Activated CD4-positive, alpha-beta T cell treated with anti-CD3 and anti-CD28 coated beads for 24 hours (primary cell): ENCODE measurements around the gene TOPORS.
"Not testable (repeated sequence)": the region's sequence is repeated elsewhere in the genome, so short reads cannot be mapped to it uniquely, and the experiment has no call there.

ENCODE experiments used
- DNase-seq, 2 donors: peaks; one replicate each; pipeline ENCODE4 v3.0.0-alpha.2; 2020; ENCODE audit warnings: low read depth in 2 of 2

TOPORS gene

GRCh38 chr9:32566770-32567169 is 14.4 kb upstream of the TOPORS start:
- no peak for DNase-seq

DNA sequence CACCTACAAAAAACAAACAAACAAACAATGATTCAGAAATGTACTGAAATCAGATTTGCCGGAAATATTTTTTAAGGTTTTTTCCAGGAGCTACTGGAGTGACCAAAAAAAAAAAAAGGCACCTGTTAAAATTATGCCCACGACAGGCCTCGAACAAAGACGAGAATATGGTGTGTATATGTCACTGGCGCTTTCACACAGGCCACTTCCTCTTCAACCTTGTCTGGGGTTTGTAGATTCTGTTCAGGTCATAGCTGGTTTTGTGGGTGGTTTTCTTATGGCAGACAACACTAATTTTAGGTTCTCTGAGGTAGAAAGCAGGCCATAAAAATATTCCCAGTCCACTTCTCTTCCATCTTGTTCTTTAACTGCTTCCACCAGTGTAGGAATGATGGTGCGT is 13.6 kb upstream of the TOPORS start:
- no peak for DNase-seq

DNA sequence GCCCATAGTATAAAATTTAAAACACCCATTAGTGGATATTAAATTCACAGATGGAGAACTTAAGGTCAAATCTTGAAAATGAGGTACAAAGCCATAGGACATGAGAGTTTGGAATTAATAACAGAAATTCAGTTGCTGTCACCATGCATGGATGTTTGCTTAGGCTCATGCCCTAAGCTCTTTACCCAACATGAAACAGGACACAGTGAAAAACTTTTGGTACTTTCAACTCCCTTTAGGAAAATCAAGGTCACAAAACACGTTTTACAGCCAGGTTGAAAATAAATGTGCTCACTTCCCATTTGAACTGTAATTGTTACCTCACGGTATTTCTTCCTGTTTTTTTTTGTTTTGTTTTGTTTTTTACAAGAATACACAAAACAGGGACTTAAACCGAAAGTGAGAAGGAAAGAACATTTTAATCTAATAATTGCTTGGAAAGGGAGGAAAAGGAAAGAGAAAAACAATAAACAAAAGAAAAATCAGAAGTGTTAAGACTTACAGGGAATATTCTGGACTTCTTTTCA is 6.1 kb upstream of the TOPORS start:
- no peak for DNase-seq

GRCh38 chr9:32554591-32554990 is 2.2 kb upstream of the TOPORS start:
- no peak for DNase-seq

DNA sequence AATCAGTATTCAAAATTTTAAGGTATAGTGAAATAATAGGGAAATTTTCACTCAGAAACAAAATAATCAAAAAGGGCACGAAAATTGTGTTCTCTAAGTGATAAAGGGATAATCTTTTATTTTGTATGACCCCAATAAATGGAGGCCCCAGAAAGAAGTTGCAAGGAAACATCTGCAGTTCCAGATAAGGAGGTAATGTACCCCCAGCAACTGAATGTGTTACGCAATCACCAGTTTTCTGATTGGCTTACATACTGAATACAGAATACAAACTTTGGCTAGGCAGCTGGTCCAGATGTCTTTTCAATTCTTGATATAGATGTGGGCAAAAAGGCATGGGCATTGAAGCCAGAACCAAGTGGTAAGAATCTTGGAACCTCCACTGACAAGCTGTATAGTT is 1.7 kb upstream of the TOPORS start:
- no peak for DNase-seq

- peak; percentile 27 for DNase-seq
Observed at GRCh38 chr9:32551276-32552051, 922 bp downstream of the TOPORS start.

DNA sequence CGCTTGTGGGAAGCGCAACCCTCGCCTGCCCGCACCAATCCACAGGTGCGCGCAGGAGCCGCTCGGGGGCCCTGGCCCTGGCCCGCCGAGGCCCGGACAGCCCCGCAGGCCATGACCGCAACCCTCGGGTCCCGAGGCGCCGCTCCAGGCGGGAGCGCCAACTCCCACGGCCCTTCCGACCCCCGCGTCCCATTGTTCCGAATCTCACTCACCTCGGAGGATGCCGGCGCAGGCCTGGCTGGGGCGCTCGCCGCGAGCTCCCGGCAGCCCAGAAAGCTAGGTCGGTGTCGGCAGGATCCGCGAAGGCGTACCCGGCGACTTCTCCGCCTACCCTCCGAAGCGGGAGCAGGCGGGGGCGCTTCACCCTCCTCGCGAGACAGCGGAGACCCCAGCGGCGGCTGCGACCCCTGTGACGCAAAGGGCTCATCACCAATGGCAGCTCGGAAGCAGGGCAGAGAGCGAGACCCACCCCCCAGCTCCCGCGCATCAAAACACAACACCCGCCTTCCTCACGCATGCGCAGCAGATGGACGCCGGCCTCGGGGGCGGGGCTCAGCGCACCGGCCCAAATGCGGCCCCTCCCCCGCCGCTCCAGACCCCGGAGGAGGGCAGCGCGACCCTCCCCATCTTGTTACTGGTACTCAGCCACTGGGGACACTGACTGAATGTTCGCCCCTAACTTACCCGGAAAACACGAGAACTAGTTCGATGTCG is 1.7 kb downstream of the TOPORS start:
- peak; percentile 84 to 85 for DNase-seq

DNA sequence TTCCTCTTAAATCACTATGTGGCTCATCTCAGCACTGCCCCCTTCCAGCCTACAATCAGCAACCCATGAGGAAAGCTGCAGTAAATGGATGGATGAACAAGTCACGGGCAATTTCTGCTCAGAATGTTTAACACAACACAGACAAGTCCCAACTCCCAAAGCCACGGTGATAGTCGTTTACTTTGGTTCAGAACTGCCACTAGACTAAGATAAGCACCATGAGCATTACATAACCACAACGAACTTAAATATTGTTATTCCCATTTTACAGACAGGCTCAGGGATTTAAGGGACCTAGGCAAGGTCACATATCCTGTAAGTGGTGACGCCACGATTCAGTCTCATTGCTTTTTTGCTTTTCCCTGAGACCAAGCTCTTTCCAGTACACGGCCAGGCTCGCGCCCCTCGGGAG is 2.2 kb downstream of the TOPORS start:
- no peak for DNase-seq

DNA sequence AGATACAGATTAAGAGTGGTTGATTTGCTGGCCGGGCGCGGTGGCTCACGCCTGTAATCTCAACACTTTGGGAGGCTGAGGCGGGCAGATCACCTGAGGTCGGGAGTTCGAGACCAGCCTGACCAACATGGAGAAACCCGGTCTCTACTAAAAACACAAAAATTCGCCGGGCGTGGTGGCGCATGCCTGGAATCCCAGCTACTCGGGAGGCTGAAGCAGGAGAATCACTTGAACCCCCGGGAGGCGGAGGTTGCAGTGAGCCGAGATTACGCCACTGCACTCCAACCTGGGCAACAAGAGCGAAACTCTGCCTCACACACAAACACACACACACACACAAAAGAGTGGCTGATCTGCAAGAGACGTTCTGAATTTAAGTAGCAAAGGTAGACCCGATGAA is 4.2 kb downstream of the TOPORS start:
- DNase-seq, result not testable (repeated sequence)

GRCh38 chr9:32545884-32546283 is 6.5 kb downstream of the TOPORS start:
- no peak for DNase-seq

- no peak for DNase-seq
Observed at GRCh38 chr9:32543047-32543446, 9.3 kb downstream of the TOPORS start.

DNA sequence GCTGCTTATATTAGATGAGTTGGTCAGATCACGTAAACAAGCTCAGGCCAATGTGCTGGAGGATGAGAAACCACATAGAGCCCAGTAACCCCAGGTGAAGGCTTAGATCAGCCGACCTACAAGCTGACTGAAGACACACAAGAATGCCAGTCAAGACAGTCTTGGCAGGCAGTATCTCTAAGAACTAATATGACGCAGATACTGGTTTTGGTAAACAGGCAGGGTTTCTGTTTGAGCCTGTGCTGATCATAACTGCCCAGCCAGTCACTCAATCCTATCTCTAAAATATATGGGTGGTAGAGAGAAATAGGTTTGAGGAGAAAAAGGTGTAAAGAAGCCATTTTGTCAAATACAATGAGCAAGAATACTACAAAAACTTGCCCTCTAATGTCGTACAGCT is 18.6 kb downstream of the TOPORS start:
- no peak for DNase-seq

GRCh38 chr9:32533336-32533735 is 19.1 kb downstream of the TOPORS start:
- no peak for DNase-seq

DNA sequence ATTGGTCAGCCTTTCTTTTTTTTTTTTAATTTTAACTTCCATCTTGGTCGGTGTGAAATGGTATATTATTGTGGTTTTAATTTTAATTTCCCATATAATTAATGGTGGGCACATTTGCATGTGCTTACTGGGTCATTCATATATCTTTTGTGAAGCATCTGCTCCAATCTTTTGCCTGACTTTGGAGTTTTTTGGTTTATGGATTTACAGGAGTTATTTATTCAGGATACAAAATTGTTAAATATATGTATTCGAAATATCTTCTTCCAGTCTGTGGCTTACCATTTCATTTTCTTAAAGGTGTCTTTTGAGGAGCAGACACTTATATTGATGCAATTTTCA is 25.7 kb downstream of the TOPORS start:
- DNase-seq, result no peak

- DNase-seq, result peak; percentile 45 to 57
Observed at GRCh38 chr9:32526041-32526706, 26.2 kb downstream of the TOPORS start, which contains the start of gene RIGI. Gene RIGI (minus strand): TSS chr9:32526196. CDS start chr9:32526166, 30 bp downstream.

DNA sequence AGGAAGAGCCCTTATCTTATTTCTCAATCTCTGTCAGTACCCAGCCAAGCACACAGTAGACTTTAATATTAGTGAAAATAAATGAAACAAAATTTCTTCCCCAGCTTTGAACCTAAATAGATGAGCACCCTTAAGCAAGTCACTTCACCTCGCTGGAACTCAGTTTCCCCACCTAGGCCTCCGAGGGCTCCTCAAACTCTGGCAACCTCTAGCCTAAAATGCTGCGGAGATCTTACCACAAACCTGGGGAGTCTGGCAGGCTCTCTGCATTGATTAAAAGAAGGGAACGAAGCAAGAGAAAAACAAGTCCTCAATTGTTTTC is 26.7 kb downstream of the TOPORS start:
- no peak for DNase-seq

GRCh38 chr9:32524892-32525708 is 27.3 kb downstream of the TOPORS start:
- DNase-seq, result no peak

DNA sequence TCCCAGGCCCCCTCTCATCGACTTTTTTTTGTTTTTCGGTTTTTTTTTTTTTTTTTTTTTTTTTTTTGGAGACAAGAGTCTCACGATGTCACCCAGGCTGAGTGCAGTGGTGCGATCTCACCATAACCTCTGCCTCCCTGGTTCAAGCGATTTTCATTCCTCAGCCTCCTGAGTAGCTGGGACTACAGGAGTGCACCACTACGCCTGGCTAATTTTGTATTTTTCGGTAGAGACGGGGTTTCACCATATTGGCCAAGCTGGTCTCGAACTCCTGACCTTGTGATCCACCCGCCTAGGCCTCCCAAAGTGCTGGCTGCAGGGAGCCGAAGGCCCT is 27.9 kb downstream of the TOPORS start:
- not testable (repeated sequence) for DNase-seq

- no peak for DNase-seq
Observed at GRCh38 chr9:32523910-32524309, 28.5 kb downstream of the TOPORS start.

DNA sequence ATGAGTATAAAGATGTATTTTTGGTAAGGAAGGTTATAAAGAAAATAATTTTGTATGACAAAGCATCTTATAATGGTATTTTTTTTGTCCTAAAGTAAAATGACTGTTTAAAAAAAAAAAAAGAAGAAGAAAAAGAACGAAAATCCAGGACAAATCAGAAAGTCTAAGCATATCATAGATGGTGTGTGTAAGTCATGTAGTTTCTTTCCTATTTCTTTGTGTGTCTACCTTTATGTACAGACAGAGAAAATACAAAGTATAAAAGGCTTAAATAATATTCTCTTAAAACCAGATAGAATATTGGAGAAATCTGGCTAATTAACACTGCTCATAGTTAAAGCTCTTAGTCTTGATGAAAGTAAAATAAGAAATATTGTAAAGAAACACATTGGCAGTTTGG is 34.1 kb downstream of the TOPORS start:
- DNase-seq, result no peak

- DNase-seq, result no peak
Observed at GRCh38 chr9:32516241-32516640, 36.1 kb downstream of the TOPORS start.

DNA sequence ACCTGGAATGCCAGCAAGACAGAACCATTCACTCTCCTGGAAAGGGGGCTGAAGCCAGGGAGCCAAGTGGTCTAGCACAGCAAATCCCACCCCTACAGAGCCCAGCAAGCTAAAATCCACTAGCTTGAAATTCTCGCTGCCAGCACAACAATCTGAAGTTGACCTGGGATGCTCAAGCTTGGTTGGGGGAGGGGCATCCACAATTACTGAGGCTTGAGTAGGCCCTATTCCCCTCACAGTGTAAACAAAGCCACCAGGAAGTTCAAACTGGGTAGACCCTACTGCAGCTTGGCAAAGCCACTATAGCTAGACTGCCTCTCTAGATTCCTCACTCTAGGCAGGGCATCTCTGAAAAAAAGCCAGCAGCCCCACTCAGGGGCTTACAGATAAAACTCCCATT is 43.7 kb downstream of the TOPORS start:
- no peak for DNase-seq
